ENCODE results near the gene DCHS1. TPM values are rescaled to one million over a fixed set of nuclear protein-coding genes. Genes with fewer than 3 reads are reported as not detected.

DCHS1 gene
- total RNA-seq, 2 donors from 2014 or later: 1.8 to 8.0 TPM

DNA sequence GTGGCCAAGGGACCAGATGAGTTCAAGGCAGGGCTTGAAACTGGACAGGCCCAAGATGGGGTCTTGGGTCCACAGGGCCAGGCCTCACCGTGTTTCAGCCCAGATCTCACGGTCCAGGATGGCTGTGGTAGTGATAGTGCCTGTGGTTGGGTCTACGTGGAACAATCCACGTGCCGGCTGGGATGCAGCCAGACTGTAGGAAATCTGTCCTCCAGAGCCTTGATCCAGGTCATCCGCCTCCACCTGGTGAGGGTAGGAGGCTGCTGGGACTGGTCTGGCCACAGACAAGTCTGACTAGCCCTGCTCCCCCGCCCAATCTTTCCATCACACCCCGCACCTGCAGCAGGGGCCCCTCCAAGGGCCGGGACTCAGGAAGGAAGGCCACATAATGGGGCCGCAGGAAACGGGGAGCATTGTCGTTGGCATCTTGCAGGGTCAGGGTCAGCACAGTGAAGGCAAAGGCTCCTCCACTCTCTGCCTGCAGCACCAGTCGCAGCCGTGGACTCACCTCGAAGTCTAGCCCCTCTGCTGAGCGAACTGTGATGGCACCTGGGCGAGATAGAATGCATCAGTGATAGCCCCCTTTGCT lies 29.7 kb downstream of the DCHS1 start:
- Mint-ChIP-seq H3K27ac (no peak overlapping the region), H3K27me3 (no peaks in the 10 kb centered on the region), H3K4me3 (no peak overlapping the region), H3K4me1 (peaks cover 13% of the 10 kb centered on the region), H3K36me3 (ENCODE audit: low read depth) (peaks cover 4% of the 10 kb centered on the region)
- ATAC-seq (no peak), DNase-seq (no peak)
- H3K9me3 ChIP-seq (ENCODE audit: control insufficient read depth, low read length, poor library complexity, severe bottlenecking): no peaks in the 10 kb centered on the region

DNA sequence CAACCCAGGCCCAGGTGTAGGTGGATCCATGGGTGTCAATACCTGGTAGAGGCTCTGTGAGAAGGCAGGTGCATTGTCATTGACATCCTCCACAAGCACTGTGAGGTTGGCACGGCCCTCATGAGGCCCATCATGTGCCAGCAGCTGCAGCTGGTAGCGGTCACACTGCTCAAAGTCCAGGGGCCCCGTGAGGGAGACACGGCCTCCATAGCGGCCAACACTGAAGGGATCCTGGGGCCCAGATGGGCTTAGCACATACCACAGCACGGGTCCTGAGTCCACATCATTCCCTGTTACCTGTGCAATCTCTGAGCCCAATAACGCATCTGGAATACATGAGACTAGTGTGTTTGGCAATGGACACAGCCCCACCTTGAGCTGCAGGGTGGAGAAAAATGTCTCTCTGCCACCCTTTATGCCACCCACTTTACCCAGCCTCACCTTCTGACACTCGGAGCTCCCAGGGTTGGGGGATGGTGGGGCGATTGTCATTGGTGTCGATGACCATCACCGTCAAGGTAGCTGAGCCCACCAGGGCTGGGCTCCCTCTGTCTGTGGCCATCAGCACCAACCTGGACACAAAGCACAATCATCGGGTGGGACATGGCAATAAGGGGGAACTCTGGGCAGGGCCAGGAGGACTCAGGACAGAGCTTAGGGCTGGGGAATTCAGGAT lies 30.3 kb downstream of the DCHS1 start:
- no peak for ATAC-seq
- Mint-ChIP-seq H3K4me3 (no peak overlapping the region), H3K4me1 (peaks cover 13% of the 10 kb centered on the region), H3K27ac (no peak overlapping the region), H3K27me3 (no peaks in the 10 kb centered on the region), H3K36me3 (ENCODE audit: low read depth) (peaks cover 4% of the 10 kb centered on the region)
- H3K9me3 ChIP-seq (ENCODE audit: control insufficient read depth, low read length, poor library complexity, severe bottlenecking): no peaks in the 10 kb centered on the region
- DNase-seq: no peak

DNA sequence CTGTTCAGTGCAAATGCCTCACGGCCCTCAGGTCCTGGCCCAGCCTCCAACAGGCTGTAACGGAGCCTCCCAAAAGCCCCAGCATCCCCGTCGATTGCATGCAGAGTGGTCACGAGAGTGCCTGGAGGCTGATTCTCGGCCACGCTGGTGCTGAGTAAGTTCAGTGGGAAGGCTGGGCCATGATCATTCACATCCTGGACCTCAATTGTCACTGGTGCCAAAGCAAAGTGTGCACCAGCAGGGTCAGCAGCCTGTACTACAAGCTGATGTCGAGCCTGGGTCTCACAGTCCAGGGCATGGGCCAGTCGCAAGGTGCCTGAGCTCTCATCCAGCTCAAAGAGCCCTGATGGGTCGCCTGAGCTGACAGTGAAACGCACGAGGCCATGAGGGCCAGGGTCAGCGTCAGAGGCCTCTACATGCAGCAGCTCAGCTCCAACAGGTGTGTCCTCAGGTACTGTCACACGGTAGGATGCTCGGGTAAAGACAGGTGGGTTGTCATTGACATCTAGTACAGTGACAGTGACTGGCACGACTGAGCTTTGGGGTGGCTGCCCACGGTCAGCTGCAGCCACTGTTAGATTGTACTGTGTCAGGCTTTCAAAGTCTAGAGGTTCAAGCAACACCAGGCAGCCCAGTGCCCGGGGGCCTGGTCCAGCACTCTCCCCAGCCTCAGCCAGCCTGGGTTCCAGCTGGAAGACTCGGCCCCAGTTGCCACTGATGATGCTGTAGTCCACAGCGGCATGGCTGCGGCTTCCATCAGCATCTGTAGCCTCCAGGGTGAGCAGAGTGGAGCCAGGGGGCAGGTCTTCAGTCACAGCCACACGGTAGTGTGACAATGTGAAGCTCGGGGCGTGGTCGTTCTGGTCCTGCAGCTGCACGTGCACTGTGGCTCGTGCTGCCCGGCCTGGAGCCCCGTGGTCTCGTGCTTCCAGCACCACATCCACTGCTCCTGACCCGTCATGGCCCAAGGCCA lies 31.9 kb downstream of the DCHS1 start:
- Mint-ChIP-seq H3K36me3 (ENCODE audit: low read depth) (peaks cover 4% of the 10 kb centered on the region), H3K27ac (peak overlapping the region; percentile 62), H3K4me1 (peaks cover 13% of the 10 kb centered on the region), H3K27me3 (no peaks in the 10 kb centered on the region), H3K4me3 (no peak overlapping the region)
- DNase-seq: no peak
- ATAC-seq: no peak
- H3K9me3 ChIP-seq (ENCODE audit: control insufficient read depth, low read length, poor library complexity, severe bottlenecking): no peaks in the 10 kb centered on the region

DNA sequence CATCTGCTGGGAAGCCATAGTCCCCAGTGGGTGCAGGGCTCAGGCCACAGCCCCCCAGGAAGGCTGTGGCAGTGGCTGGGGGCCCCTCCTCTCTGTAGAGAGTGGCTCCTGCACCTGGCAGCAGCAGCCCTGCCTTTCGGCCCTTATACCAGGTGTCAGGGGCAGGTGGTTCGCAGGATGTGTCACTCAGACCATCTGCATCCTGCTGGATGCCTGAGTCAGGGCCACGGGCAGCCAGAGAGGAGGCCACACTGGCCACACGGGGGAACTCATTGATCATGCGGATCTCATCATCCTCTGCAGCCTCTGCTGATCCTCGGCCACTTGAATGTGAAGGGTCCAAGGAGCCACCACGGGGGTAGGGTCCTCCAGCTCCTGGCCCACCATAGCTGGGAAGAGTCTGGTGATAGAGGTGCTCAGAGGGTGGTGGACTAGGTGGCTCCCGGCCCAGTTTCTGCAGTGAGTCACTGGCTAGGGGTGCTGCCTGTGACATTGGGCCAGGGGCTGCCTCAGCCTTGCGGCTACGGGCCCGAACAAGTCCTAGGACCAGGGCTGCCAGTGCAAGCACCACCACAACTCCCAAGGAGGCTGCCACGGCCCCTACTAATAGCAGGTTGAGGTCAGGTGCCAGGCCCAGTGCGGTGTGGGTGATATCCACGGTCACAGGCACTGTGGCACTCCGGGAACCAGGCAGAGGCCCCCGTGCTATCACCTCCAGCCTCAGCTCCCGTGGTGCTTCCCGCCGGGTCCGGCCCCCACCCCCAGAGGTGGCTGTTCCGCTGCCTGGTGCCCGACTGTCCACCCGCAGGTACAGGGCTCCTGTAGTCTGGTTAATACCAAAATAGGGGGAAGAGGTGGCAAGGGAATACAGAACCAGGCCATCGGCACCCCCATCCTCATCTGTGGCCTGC lies 33.1 kb downstream of the DCHS1 start:
- Mint-ChIP-seq H3K4me1 (peaks cover 5% of the 10 kb centered on the region), H3K27me3 (no peaks in the 10 kb centered on the region), H3K27ac (no peak overlapping the region), H3K4me3 (no peak overlapping the region), H3K36me3 (ENCODE audit: low read depth) (peaks cover under 1% of the 10 kb centered on the region)
- no peak for DNase-seq
- no peaks in the 10 kb centered on the region for H3K9me3 ChIP-seq (ENCODE audit: control insufficient read depth, low read length, poor library complexity, severe bottlenecking)
- no peak for ATAC-seq

DNA sequence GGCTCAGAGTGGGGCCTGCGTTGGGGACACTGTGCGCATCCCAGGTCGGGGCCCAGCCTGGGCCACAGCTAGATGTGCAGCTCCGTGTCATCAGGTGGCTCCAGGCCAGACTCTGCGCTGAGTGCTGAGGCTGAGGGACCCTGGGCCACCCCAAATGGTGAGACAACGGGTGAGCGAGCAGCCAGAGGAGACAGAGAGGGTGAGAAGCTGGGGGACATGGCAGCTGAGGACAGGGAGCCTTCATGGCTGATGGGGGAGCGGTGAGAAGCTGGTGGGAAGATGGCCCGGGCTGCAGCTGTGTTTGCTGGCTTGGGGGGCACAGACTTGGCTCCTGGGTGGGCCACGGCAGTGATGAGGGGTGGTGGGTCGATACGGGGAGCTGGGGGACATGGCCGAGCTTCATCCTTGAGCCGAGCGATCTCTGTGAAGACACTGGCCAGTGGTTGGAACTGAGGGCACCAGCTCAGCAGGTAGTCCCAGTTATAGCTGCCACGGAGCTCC lies 33.8 kb downstream of the DCHS1 start:
- no peak for ATAC-seq
- H3K36me3 Mint-ChIP-seq (ENCODE audit: low read depth): no peaks in the 10 kb centered on the region

DNA sequence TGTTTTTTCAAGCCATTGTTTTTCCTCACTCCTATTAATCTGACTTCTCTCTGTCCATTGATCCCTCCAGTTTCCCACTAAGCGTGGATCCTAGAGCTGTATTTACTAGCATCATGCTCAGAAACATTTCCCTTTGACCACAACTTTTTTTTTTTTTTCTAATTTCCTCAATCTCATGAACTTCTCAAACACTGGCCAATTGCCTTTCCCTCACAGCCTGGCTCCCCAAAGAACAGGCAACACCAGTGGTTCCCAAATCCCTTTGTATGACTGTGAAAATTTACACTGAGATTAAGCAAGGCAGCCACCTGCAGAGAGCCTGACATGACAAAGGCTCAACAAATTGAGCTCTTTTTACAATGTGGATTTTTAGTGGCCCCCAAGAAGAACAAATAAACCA lies 35.0 kb downstream of the DCHS1 start:
- DNase-seq (no peak), ATAC-seq (no peak)
- no peaks in the 10 kb centered on the region for H3K9me3 ChIP-seq (ENCODE audit: control insufficient read depth, low read length, poor library complexity, severe bottlenecking)
- Mint-ChIP-seq H3K4me3 (no peak overlapping the region), H3K4me1 (peaks cover 10% of the 10 kb centered on the region), H3K27me3 (no peaks in the 10 kb centered on the region), H3K36me3 (ENCODE audit: low read depth) (peaks cover 4% of the 10 kb centered on the region), H3K27ac (no peak overlapping the region)

More for the DNA sequence above, 33.8 kb downstream of the DCHS1 start:
- Mint-ChIP-seq H3K4me3 (no peak overlapping the region), H3K27ac (no peak overlapping the region), H3K27me3 (no peaks in the 10 kb centered on the region), H3K4me1 (peaks cover 6% of the 10 kb centered on the region)
- H3K9me3 ChIP-seq (ENCODE audit: control insufficient read depth, low read length, poor library complexity, severe bottlenecking): no peaks in the 10 kb centered on the region
- no peak for DNase-seq

DNA sequence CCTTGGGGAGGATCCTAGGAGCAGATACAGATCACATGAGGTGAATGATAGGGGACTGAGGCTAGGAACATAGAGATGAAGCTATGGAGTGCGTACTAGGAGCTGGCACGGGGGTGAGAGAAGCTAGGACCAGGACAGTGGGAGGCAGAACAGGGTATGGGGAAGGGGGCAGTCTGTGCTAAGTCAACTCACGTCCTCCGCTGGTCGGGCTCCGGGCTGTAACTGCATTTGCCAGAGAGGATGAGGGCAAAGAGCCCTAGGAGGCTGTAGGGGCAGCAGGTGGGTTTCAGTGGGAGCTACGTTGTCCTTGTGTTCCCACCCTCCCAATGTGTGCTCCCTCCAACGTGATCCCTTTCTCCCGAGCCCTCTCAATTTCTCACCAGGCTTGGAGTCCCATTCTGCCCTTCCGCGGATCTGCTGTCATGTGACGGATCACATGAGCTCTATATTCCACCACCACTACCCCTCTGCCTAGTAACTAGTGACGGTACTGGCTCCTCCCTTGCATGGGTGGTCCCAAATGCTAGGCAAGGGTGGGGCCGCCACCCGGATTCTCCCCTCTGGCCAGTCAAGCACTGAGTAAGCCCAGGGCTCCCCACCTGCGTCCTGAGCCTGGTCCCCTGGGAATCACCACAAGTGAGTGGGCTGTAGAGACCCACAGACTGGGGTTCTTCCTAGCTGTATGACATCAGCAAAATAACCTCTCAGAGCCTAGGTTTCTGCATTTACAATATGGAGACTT lies 36.4 kb downstream of the DCHS1 start, which contains the start of gene TPP1:
TPP1 (minus strand) TSS at position 419 of the 742 bp plus-strand sequence; CDS start at position 397, 22 bp downstream.
- DNase-seq (peak; percentile 74 to 86 (median 81)), ATAC-seq (peak; percentile 97)
- peaks cover 9% of the 10 kb centered on the region for H3K36me3 Mint-ChIP-seq (ENCODE audit: low read depth)
- no peaks in the 10 kb centered on the region for H3K9me3 ChIP-seq (ENCODE audit: control insufficient read depth, low read length, poor library complexity, severe bottlenecking)
- no peak within 1 kb of the TSS for H3K4me3 Mint-ChIP-seq
- H3K4me1 Mint-ChIP-seq: peaks cover 19% of the 10 kb centered on the region
- H3K27ac Mint-ChIP-seq: no peak within 1 kb of the TSS
- no peaks in the 10 kb centered on the region for H3K27me3 Mint-ChIP-seq

DNA sequence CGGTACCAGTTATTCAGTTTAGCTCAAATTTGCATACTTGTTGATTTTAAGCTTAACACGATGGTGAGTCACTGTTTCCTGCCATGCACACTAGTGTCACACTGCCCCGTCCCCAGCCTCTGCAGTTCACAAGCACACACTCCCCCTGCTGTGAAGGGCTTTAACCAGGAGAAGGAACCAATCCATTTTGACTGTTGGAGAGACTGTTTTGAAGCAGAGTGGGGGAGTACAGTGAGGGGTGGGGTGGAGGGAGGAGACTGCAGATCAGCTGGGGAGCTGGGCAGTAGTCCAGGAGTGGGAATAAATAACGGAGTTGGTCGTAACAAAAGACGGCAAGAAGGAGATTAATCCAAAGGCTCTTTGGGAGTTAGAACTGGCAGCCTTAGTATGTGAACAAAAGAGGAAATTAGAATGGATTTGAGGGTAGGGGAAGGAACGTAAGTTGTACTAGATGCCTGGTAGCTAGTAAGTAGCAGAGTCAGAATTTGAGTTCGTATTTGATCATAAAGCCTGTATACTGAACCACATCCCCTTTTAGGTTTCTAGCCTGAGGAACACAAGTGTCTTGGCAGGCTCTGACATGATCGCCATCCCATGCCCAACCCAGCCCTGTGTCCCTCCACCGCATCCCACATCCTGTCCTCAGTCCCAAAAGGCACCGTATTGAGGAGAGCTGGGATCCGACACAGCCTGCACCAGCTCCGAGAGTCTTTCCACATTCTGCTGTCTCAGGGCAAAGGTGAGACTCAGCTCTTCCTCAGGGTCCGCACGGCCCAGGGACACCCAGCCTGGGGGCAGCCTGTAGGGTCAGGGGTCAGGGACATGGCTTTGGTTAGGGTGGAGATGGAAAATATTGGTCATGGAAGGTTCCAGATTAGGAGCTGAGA lies 37.2 kb downstream of the DCHS1 start:
- ATAC-seq (peak; percentile 53), DNase-seq (peak; percentile 25 to 58 (median 39))
- Mint-ChIP-seq H3K27me3 (no peaks in the 10 kb centered on the region), H3K36me3 (ENCODE audit: low read depth) (peaks cover 9% of the 10 kb centered on the region), H3K4me3 (no peak overlapping the region), H3K4me1 (peaks cover 19% of the 10 kb centered on the region), H3K27ac (no peak overlapping the region)
- H3K9me3 ChIP-seq (ENCODE audit: control insufficient read depth, low read length, poor library complexity, severe bottlenecking): no peaks in the 10 kb centered on the region

DNA sequence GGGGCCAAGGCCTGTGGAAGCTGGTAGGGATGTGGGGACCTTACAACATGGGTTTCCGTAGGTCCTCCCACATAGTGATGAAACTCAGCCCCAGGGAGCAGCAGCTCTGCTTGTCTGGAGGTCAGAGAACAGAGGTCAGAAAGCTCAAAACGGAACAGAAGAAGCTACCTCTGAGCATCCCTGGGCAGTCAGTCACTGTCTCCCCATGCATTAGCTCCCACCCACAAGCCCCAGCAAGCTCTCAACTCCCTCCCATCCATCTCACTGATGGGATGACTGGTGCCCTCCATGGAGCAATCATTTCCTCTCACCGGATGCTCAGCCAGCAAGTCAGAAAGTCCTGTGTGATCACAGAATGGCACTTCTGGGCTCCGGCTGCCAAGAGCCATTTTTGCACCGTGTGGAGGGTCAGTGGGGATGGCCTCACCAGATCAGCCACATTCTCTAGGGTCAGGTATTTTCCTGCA lies 38.3 kb downstream of the DCHS1 start:
- H3K4me1 Mint-ChIP-seq: peaks cover 19% of the 10 kb centered on the region
- DNase-seq (no peak), ATAC-seq (no peak)
- no peaks in the 10 kb centered on the region for H3K9me3 ChIP-seq (ENCODE audit: control insufficient read depth, low read length, poor library complexity, severe bottlenecking)
- H3K4me3 Mint-ChIP-seq: no peak overlapping the region
- peak overlapping the region; percentile 9 for H3K27ac Mint-ChIP-seq
- no peaks in the 10 kb centered on the region for H3K27me3 Mint-ChIP-seq
- peaks cover 9% of the 10 kb centered on the region for H3K36me3 Mint-ChIP-seq (ENCODE audit: low read depth)

DNA sequence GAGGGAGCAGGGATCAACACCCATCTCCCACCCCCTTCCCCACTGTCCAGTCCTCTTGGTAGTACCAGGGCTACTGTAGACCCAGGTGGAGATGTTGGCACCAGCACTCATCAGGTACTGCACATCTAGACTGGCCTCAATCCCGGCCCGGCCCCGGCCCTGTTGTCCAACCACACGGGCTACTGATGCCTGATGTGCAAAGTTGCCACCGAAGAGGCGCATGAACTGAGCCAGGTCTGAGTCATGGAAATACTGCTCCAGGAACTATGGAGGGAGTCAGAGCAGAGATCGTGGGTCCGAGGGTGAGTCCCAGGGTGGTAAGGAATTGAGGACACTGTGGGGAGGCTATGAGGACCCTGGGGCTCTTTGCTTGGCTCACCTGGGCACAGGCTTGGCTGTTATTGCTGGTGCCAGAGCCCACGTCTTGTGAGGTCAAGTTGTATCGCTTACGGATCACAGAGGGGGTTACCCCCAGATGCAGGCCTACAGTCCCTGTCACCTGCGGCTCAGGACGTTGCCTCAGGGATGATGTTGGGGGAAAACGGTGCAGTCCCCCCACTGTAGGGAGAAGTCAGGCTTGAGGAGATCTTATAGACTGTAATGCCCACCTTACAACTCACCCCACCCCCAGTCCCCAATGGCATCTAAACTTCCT lies 38.9 kb downstream of the DCHS1 start:
- no peak overlapping the region for H3K4me3 Mint-ChIP-seq
- DNase-seq (no peak), ATAC-seq (no peak)
- H3K4me1 Mint-ChIP-seq: peaks cover 19% of the 10 kb centered on the region
- no peaks in the 10 kb centered on the region for H3K27me3 Mint-ChIP-seq
- H3K27ac Mint-ChIP-seq: peak overlapping the region; percentile 9
- no peaks in the 10 kb centered on the region for H3K9me3 ChIP-seq (ENCODE audit: control insufficient read depth, low read length, poor library complexity, severe bottlenecking)
- H3K36me3 Mint-ChIP-seq (ENCODE audit: low read depth): peaks cover 9% of the 10 kb centered on the region

Measured in T-helper 17 cell (primary cell).